Stimulated activated naive CD8-positive, alpha-beta T cell treated with anti-CD3 and anti-CD28 coated beads, Interleukin-15, Interleukin-2, amounts not matched to agents 100 ng/mL and 50 ng/mL, for 24 hours (primary cell): ENCODE data around the gene NALF2.
A peak's percentile ranks its signal among the peaks of the same experiment; 100 is the strongest.

Experiments used
- H3K27ac Mint-ChIP-seq: one replicate; pipeline ENCODE4 v1.8.0; 2021; ENCODE audit warnings: mild to moderate bottlenecking, mixed read lengths
- H3K27me3 Mint-ChIP-seq: one replicate; pipeline ENCODE4 v1.8.0; 2021; ENCODE audit warnings: mixed read lengths
- H3K36me3 Mint-ChIP-seq: one replicate; pipeline ENCODE4 v1.8.0; 2021; ENCODE audit warnings: low read depth, mixed read lengths
- H3K4me1 Mint-ChIP-seq: one replicate; pipeline ENCODE4 v1.8.0; 2021; ENCODE audit warnings: low read depth, mixed read lengths
- H3K4me3 Mint-ChIP-seq: one replicate; pipeline ENCODE4 v1.8.0; 2021; ENCODE audit warnings: mild to moderate bottlenecking, mixed read lengths
- H3K9me3 Mint-ChIP-seq: one replicate; pipeline ENCODE4 v1.8.0; 2021; ENCODE audit warnings: mixed read lengths

The NALF2 gene

DNA sequence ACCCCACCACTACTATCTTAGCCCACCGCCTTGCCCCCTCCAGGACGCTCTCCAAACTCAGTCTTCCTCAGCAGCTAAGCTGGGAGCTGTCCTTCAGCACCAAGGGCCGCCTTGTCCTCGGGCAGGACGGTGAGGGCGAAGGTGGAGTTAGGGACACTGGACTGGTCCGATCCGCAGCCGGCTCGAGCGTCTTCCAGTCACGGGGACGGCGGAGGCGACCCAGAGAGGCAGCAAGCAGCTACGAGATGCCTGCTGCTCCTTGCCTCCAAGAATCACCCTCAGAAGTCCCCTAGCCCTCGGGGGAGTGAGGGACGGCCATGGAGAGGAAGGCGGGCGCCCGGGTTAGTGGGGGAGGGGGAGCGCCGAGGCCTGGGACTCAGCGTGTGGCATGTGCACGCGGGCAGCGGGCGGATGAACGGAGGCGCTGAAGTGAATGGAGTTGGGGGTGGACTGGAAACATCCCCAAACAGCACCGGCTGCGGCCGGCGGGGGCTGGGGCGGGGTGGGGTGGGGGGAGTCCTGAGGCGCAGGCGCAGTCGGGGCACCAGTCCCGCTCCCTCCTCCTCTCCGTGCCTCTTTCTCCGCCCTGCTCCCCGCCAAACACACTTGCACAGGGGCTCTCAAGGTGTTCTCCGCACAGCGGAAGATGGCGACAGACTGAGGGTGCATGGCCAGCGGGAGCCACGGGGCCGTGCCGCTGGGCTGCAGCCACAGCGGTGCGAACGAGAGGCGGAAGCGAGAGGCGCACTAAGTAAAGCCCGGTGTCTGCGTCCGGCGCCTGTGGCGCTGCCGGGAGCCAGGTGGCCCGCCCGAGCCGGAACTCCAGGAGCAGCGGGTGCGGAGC lies at the start of gene NALF2:
Gene NALF2, plus strand, starts transcription at position 545 of the 844 bp plus-strand sequence. CDS start 957 bp downstream, outside the sequence.
- Mint-ChIP-seq H3K4me3 (peak within 1 kb of the TSS; percentile 74), H3K27me3 (peaks cover 15% of the 10 kb centered on the region)

GRCh38 chrX:69457756-69458155 lies 46.4 kb upstream of the NALF2 start:
- H3K36me3 Mint-ChIP-seq = no peaks in the 10 kb centered on the region
- H3K4me1 Mint-ChIP-seq = no peaks in the 10 kb centered on the region
- H3K27ac Mint-ChIP-seq = no peak overlapping the region
- H3K9me3 Mint-ChIP-seq = no peaks in the 10 kb centered on the region
- H3K4me3 Mint-ChIP-seq = no peak overlapping the region
- no peaks in the 10 kb centered on the region for H3K27me3 Mint-ChIP-seq

More for the DNA sequence above, at the start of gene NALF2:
- H3K9me3 Mint-ChIP-seq = no peaks in the 10 kb centered on the region
- peaks cover 3% of the 10 kb centered on the region for H3K4me1 Mint-ChIP-seq
- H3K36me3 Mint-ChIP-seq = no peaks in the 10 kb centered on the region
- H3K27ac Mint-ChIP-seq = no peak within 1 kb of the TSS

DNA sequence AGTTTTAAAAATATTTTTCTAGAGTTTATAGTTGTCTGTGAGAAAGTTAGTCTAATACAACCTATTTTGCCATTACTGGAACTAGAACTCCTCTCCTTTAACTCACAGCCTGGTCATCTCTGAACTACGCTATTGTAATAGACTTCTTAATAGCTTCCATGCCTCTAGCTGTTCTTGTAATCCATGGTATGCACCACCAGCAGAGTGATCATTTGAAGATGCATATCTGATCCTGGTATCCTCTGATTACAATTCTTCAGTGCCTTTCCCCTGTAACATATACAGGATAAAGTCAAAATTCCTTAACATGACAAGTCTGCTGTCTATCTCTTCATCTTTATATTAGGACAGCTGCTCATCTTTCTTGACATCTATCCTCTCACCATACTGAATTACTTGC lies 37.6 kb upstream of the NALF2 start:
- no peaks in the 10 kb centered on the region for H3K36me3 Mint-ChIP-seq
- no peaks in the 10 kb centered on the region for H3K9me3 Mint-ChIP-seq
- H3K27ac Mint-ChIP-seq = no peak overlapping the region
- peaks cover 9% of the 10 kb centered on the region for H3K27me3 Mint-ChIP-seq
- H3K4me3 Mint-ChIP-seq = no peak overlapping the region
- H3K4me1 Mint-ChIP-seq = no peaks in the 10 kb centered on the region

GRCh38 chrX:69469975-69470374 lies 34.2 kb upstream of the NALF2 start:
- H3K27me3 Mint-ChIP-seq = peaks cover 21% of the 10 kb centered on the region
- H3K9me3 Mint-ChIP-seq = no peaks in the 10 kb centered on the region
- no peaks in the 10 kb centered on the region for H3K36me3 Mint-ChIP-seq
- H3K27ac Mint-ChIP-seq = no peak overlapping the region
- H3K4me3 Mint-ChIP-seq = no peak overlapping the region
- H3K4me1 Mint-ChIP-seq = no peaks in the 10 kb centered on the region

- Mint-ChIP-seq H3K4me1 (no peaks in the 10 kb centered on the region), H3K27ac (no peak overlapping the region), H3K4me3 (no peak overlapping the region), H3K36me3 (no peaks in the 10 kb centered on the region), H3K27me3 (peaks cover 14% of the 10 kb centered on the region), H3K9me3 (no peaks in the 10 kb centered on the region)
Observed at GRCh38 chrX:69489625-69490024, 14.5 kb upstream of the NALF2 start.

DNA sequence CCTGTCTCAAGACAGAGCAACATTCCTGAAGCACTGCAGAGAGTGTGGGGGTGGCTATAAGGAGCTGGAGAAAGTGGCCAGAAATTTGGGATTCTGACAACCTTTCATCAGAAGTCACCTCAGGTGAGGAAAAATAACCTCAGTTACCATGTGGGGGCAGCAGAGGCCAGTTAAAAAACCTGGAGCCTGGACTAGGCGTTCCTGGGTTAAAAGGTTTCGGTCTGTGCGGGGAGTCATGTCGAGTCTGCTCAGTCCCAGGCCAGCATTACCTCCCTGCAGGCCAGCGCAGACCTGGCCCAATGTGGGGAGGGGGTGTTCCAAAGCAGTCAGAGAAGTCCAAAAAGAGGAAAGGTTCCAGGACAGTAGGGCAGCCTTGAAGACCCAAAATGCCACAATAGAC lies 10.9 kb upstream of the NALF2 start:
- Mint-ChIP-seq H3K27ac (no peak overlapping the region), H3K27me3 (peaks cover 21% of the 10 kb centered on the region), H3K4me1 (no peaks in the 10 kb centered on the region), H3K9me3 (no peaks in the 10 kb centered on the region), H3K4me3 (no peak overlapping the region), H3K36me3 (no peaks in the 10 kb centered on the region)

- Mint-ChIP-seq H3K36me3 (no peaks in the 10 kb centered on the region), H3K9me3 (no peaks in the 10 kb centered on the region), H3K4me3 (no peak overlapping the region), H3K27me3 (peaks cover 20% of the 10 kb centered on the region), H3K4me1 (no peaks in the 10 kb centered on the region), H3K27ac (no peak overlapping the region)
Observed at GRCh38 chrX:69493766-69494165, 10.4 kb upstream of the NALF2 start.

GRCh38 chrX:69496183-69496582 lies 7.9 kb upstream of the NALF2 start:
- Mint-ChIP-seq H3K27me3 (peaks cover 13% of the 10 kb centered on the region), H3K9me3 (no peaks in the 10 kb centered on the region), H3K27ac (no peak overlapping the region), H3K4me1 (no peaks in the 10 kb centered on the region), H3K4me3 (no peak overlapping the region), H3K36me3 (no peaks in the 10 kb centered on the region)

- H3K36me3 Mint-ChIP-seq = no peaks in the 10 kb centered on the region
- no peak overlapping the region for H3K27ac Mint-ChIP-seq
- H3K27me3 Mint-ChIP-seq = peaks cover 11% of the 10 kb centered on the region
- H3K4me3 Mint-ChIP-seq = no peak overlapping the region
- peaks cover 3% of the 10 kb centered on the region for H3K4me1 Mint-ChIP-seq
- H3K9me3 Mint-ChIP-seq = no peaks in the 10 kb centered on the region
Observed at GRCh38 chrX:69501429-69501828, 2.7 kb upstream of the NALF2 start.

DNA sequence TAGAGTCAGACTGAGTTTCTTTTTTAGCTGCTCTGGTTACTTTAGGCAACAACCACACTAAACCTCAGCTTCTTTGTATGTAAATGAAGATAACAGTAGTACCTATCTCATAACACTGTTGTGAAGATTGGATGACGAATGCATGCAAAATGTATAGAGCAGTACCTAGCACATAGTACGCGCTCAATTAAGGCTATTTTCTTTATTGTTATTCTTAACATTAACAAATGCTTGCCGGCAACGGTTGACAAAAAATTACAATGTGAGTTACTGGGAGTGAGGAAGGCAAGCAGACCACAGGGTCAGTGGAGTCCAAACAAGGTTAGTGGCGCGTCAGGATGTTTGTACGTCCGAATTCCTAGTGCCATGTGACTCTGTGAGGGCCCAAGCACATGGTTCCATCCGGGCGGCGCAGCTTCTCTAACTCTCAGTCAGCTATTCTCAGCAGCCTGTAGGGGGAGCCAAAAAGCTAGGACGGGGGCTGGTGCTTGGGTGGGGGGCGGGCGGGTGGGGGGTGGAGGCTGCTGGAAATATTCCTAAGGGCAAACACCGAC lies 821 bp upstream of the NALF2 start:
- Mint-ChIP-seq H3K27ac (no peak overlapping the region), H3K27me3 (peaks cover 12% of the 10 kb centered on the region), H3K9me3 (no peaks in the 10 kb centered on the region), H3K36me3 (no peaks in the 10 kb centered on the region), H3K4me3 (no peak overlapping the region), H3K4me1 (peaks cover 3% of the 10 kb centered on the region)

DNA sequence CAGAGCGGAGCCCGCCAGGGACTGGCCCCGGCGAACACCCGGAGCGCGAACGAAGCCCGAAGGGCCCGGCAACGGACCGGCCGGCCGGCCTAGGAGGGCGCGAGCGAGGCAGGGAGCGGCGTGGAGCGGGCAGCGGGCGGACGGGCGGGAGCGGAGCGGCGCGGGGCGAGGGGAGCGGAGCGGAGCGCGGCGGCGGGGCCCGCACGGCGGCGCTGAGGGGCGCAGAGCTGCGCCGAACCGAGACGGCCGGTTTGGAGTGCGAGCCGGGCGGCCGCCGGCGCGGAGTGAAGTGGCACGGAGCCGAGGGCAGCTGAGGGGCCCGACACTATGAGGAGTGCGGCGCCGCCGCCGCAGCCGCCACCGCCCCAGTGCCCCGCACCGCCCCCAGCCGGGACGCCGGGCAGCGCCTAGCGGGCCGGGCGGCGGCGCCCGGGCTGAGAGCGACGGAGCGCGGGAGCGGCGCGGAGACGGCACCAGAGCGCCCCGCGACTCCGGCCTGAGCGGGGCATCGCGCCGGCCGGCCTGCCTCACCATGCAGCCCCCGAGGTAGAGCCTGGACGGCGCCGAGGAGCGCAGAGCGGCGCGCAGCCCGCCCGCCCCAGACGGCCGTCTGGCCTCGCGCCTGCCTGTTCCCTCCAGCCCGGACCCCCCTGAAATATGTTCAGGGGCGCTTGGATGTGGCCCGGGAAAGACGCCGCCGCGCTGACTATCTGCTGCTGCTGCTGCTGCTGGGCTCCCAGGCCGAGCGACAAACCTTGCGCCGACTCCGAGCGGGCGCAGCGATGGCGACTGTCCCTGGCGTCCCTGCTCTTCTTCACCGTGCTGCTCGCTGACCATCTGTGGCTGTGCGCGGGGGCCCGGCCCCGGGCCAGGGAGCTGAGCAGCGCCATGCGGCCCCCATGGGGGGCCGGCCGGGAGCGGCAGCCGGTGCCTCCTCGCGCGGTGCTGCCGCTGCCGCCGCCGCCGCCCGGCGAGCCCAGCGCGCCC lies 793 bp downstream of the NALF2 start:
- Mint-ChIP-seq H3K27ac (no peak overlapping the region), H3K36me3 (no peaks in the 10 kb centered on the region), H3K4me3 (peak overlapping the region; percentile 74), H3K9me3 (no peaks in the 10 kb centered on the region), H3K27me3 (peaks cover 15% of the 10 kb centered on the region), H3K4me1 (peaks cover 3% of the 10 kb centered on the region)

DNA sequence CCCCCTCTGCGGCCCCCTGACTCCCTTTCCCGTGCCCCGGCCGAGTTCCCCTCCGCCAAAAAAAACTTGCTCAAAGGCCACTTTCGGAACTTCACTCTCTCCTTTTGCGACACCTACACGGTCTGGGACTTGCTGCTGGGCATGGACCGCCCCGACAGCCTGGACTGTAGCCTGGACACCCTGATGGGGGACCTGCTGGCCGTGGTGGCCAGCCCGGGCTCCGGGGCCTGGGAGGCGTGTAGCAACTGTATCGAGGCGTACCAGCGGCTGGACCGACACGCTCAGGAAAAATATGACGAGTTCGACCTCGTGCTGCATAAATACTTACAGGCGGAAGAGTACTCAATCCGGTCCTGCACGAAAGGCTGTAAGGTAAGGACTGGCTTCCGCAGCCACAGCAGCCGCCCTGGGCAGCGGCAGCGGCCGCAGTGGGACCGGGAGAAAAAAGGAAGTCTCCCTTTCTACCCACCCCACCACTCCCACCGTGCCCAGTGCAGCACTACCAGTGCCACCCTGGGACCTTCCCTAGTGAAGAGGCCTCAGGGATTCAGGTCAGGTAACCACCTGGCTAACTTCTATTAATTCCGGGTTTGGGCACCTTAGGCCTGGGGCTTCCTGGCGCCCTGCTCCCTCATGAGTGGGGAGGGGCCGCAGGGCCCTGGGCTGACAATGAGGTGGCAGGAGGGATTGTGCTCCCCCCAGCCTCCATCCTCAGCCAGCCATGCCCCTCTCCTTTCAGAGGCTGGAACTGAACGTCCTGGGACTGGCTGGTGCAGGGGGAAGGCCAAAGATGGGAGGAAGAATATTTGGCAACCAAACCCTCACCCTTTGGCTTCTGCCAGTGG lies 1.9 kb downstream of the NALF2 start:
- H3K4me3 Mint-ChIP-seq = peak overlapping the region; percentile 64
- peaks cover 15% of the 10 kb centered on the region for H3K27me3 Mint-ChIP-seq
- no peaks in the 10 kb centered on the region for H3K9me3 Mint-ChIP-seq
- no peaks in the 10 kb centered on the region for H3K36me3 Mint-ChIP-seq
- peaks cover 3% of the 10 kb centered on the region for H3K4me1 Mint-ChIP-seq
- no peak overlapping the region for H3K27ac Mint-ChIP-seq

DNA sequence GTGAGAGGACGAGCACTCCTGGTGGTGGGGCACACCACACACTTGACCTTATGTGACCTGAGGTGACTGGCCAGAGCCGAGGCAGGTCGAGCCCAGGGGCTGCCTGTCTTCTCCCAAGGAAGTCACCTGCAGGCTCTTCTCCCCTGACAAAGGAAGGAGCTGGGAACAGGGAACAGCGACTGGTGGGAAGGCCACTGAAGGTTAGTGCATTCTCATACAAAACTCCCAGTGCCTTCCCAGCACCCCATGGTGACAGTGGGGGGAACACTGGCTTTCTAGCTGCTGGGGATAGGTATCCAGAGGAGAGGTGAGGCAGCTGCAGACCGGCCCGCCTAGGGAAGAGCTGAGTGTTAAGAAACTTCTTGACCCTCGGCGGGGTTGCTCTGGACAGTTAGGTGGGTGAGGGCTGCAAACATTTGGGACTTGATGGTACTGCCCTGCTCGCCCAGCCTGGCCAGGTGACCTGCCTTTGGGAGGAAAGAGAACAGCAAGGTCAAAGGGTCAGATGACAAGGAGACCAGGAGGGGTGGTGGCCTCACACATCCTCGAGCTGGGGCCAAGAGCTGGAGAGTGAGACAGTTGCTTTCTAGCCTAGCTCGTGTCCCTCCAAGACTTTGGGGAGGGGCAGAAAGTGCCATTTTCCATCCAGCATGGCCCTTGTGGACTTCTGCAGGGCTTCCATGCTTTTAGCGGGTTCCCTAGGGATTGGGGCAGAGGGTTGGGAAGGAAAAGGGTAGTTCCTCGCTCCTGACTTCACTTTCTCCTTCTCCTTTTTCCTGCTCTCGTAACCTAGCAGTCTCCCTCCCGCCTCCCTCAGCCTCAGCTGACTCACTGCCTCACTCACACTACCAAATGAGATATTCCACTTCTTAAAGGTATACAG lies 2.7 kb downstream of the NALF2 start:
- no peak overlapping the region for H3K27ac Mint-ChIP-seq
- H3K9me3 Mint-ChIP-seq = no peaks in the 10 kb centered on the region
- H3K27me3 Mint-ChIP-seq = peaks cover 15% of the 10 kb centered on the region
- H3K4me3 Mint-ChIP-seq = no peak overlapping the region
- no peaks in the 10 kb centered on the region for H3K36me3 Mint-ChIP-seq
- peaks cover 3% of the 10 kb centered on the region for H3K4me1 Mint-ChIP-seq

DNA sequence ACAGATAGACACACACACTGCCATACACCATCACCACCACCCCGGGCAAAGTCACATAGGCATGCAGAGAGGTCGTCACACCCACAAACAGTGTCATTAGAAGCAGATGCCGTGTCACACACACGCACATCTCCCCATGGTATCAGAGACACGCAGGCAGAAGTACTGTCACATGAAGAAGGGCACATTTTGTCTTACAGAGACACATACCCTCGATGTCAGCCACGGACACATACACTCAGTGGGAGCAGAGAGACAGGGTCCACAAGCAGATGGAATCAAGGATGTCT lies 3.3 kb downstream of the NALF2 start:
- Mint-ChIP-seq H3K27me3 (peaks cover 15% of the 10 kb centered on the region), H3K4me3 (no peak overlapping the region), H3K4me1 (peaks cover 3% of the 10 kb centered on the region)

More for the DNA sequence above, 3.3 kb downstream of the NALF2 start:
- H3K36me3 Mint-ChIP-seq = no peaks in the 10 kb centered on the region
- no peaks in the 10 kb centered on the region for H3K9me3 Mint-ChIP-seq
- no peak overlapping the region for H3K27ac Mint-ChIP-seq
